GM12891 (cell line): ENCODE data around the gene SLC46A1.

ENCODE experiments used
- DNase-seq: peaks from one replicate; pipeline ENCODE4 v3.0.0; 2011; ENCODE audit warnings: low spot score; ENCODE audit not compliant: insufficient read length
- FAIRE-seq: peaks from 2 replicates; lab custom pipeline; 2011; peaks lifted over from hg19 to GRCh38; lab: Jason Lieb, UNC
- PAX5 ChIP-seq: IDR thresholded peaks from 2 replicates; pipeline ENCODE4 v1.6.1; 2011; ENCODE audit warnings: low read length, moderate library complexity, mild to moderate bottlenecking; ENCODE audit not compliant: insufficient read depth, severe bottlenecking
- POLR2A ChIP-seq: IDR thresholded peaks from 2 replicates; pipeline ENCODE4 v1.6.1; 2011; ENCODE audit warnings: low read depth, low read length, control low read depth
- POLR2AphosphoS5 ChIP-seq: IDR thresholded peaks from 2 replicates; pipeline ENCODE4 v1.6.1; 2011; ENCODE audit warnings: low read depth, low read length, control low read depth
- POU2F2 ChIP-seq: IDR thresholded peaks from 2 replicates; pipeline ENCODE4 v1.6.1; 2011; ENCODE audit warnings: low read depth, mild to moderate bottlenecking, control low read depth, low read length, moderate library complexity
- SPI1 ChIP-seq: IDR thresholded peaks from 2 replicates; pipeline ENCODE4 v1.6.1; 2011; ENCODE audit warnings: low read depth, low read length, control low read depth
- TAF1 ChIP-seq: IDR thresholded peaks from 2 replicates; pipeline ENCODE4 v1.6.1; 2011; ENCODE audit warnings: low read depth, low read length, control low read depth

SLC46A1 gene

GRCh38 chr17:28404812-28405570 lies 1.0 kb downstream of the SLC46A1 start:
- DNase-seq (no peak), FAIRE-seq (no peak)
- TF ChIP-seq TAF1 (no peak), POLR2A (no peak), SPI1 (no peak), POU2F2 (no peak), POLR2AphosphoS5 (no peak), PAX5 (no peak)

DNA sequence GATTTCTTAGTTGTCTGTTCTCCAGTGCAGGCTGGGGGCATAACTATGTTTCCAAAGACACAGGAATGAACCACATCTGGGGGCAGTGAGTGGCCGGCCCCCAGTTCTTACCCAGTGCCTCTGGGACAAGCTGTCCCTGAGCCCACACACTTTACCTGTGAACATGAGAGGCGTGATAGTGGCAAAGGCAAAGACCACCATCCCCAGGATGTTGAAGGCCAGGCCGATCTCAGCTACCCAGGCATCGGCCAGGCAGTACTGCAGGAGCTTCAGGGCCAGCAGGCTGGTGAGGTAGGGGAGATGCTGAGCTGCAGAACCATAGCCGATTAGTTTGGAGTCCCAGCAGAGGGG lies 1.6 kb downstream of the SLC46A1 start:
- TF ChIP-seq TAF1 (no peak), POLR2AphosphoS5 (no peak), PAX5 (no peak)
- FAIRE-seq (no peak), DNase-seq (no peak)

- TF ChIP-seq PAX5 (no peak), POU2F2 (no peak), SPI1 (no peak), TAF1 (no peak), POLR2AphosphoS5 (no peak)
- no peak for FAIRE-seq
- DNase-seq: no peak
Measured at GRCh38 chr17:28404007-28404406, 2.0 kb downstream of the SLC46A1 start.

DNA sequence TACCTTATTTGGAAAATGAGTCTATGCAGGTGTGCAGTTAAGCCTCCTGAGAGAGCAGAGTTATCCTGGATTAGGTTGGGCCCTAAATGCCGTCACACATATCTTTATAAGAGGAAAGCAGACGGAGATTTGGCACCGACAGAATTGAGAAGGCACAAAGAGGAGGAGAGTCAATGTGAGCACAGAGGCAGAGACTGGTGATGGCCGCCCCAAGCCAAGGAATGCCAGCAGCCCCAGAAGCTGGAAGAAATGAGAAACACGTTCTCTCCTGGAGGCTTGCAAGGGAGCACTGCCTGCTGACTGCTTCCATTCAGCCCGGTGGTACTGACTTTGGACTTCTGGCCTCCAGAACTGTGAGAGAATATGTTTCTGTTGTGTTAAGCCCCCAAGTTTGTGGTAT lies 3.2 kb downstream of the SLC46A1 start:
- no peak for TF ChIP-seq TAF1
- no peak for TF ChIP-seq PAX5
- TF ChIP-seq POLR2AphosphoS5: no peak
- no peak for TF ChIP-seq SPI1
- TF ChIP-seq POU2F2: no peak
- TF ChIP-seq POLR2A: no peak
- DNase-seq: no peak
- FAIRE-seq: no peak

DNA sequence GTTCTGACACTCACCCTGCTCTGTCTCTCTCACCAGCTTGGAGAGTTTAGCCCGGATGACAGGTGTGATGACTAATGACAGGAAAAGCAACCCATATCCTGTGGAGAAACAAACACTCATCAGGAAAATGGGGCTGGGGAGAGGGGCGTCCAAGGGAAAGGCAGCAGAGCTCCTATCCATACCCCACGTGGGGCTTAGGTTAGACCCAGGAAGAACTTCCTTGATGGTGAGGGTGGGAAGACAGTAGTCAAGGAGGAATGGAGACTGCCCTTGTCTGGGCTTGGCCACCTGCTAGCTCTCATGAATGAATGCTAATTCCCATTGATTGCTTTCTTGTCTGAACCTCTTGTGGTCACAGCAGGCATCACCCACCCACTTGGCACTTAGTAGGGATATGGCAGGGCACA lies 3.8 kb downstream of the SLC46A1 start:
- FAIRE-seq: no peak
- DNase-seq: no peak
- no peak for TF ChIP-seq TAF1
- no peak for TF ChIP-seq POLR2AphosphoS5
- no peak for TF ChIP-seq POLR2A
- TF ChIP-seq POU2F2: no peak

GRCh38 chr17:28399808-28400207 lies 6.2 kb downstream of the SLC46A1 start:
- no peak for DNase-seq
- no peak for TF ChIP-seq POLR2A
- no peak for FAIRE-seq

DNA sequence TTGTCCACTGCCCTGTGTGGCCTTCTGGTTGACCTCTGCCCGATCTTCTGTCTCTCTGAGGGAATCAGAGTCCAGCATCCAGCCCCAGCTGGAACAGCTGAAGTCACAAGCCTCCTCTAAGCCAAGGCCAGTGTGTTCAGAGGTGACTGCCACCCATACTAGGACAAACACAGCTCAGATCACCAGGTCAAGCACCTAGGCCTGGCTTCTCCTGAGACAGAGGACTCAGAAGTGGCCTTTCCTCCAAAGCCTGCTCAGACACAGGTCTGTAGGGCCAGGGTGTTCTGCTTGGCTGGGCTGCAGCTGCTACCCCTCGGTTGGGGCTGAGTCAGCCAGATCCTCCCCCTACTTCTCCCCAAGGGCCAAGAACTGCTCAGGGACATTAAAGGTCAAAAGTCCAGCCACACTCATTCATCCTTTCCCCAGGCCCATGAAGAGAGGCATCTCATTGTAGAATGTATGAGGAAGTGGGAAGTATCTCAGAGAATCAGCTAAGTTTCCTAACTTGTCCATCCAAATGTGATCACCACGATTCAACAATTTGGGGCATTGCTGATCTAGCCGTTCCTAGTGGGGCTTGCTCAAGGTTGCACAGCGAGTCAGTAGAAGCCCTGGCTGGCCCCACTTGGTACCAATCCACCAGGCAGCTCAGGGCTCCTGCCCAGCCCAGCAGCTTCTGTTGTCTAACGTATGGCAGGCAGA lies 7.6 kb downstream of the SLC46A1 start:
- no peak for TF ChIP-seq POLR2AphosphoS5
- no peak for DNase-seq
- FAIRE-seq: no peak

DNA sequence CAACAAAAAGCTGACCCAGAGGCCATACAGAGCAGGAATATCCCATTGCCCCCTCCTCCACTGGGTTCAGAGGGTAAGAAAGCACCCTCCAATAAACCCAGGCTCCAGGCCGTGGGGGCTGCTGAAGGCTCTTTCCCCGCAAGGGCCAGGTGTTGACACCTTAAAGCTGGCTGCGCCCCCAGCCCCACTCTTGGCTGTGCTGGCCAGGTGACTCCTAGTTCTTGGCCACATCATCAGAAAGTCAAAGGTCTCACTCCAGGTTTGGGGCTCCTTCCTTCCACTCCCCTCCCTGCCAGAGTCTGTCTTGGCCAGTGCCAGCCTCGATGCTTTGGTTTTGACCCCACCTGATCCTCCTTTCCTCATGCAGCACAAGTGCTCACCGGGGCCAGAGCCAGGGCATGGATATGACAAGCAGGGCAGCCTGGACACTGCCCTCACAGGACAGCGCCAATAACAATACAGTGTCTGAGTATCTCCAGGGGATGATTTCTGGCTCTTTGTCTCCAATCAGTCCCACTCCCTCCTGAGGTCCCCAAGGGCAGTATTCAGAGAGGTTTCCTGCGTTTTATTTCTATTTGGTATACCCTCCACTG lies 8.2 kb downstream of the SLC46A1 start:
- no peak for FAIRE-seq
- no peak for DNase-seq
- TF ChIP-seq TAF1 (no peak), POLR2AphosphoS5 (no peak), PAX5 (no peak), POLR2A (no peak), SPI1 (no peak), POU2F2 (no peak)

GRCh38 chr17:28397275-28397674 lies 8.7 kb downstream of the SLC46A1 start:
- no peak for FAIRE-seq
- DNase-seq: no peak
- TF ChIP-seq POLR2AphosphoS5 (no peak), TAF1 (no peak), PAX5 (no peak), POU2F2 (no peak), SPI1 (no peak), POLR2A (no peak)

GRCh38 chr17:28396635-28397239 lies 9.3 kb downstream of the SLC46A1 start:
- DNase-seq (no peak), FAIRE-seq (no peak)

More at GRCh38 chr17:28396635-28397239, 9.3 kb downstream of the SLC46A1 start:
- no peak for TF ChIP-seq POLR2A
- TF ChIP-seq POU2F2: no peak
- no peak for TF ChIP-seq TAF1
- TF ChIP-seq PAX5: no peak
- no peak; the same call in 1 of the 2 replicates for TF ChIP-seq POLR2AphosphoS5
- TF ChIP-seq SPI1: no peak
